Activated T-helper 1 cell treated with anti-CD3 and anti-CD28 coated beads, Interleukin-2, amount 50 U/mL, for 16 hours (primary cell): ENCODE results near the gene PSPC1.
"Not testable (repeated sequence)": the region's sequence is repeated elsewhere in the genome, so short reads cannot be mapped to it uniquely, and the experiment has no call there.

ENCODE experiments used
- DNase-seq, 2 donors: peaks; one replicate each; pipeline ENCODE4 v3.0.0-alpha.2; 2020; ENCODE audit warnings: low read depth in 1 of 2, low spot score in 1 of 2

Gene PSPC1

GRCh38 chr13:19782727-19783682 is at the start of gene PSPC1:
Gene PSPC1, minus strand, starts transcription at chr13:19782945. Its CDS starts 188 bp downstream, at chr13:19782757.
- DNase-seq = peak; percentile 93 to 95

GRCh38 chr13:19822673-19823072 is 39.9 kb upstream of the PSPC1 start:
- DNase-seq = no peak

- peak; percentile 4 to 9 for DNase-seq
Measured at GRCh38 chr13:19818223-19818842, 35.6 kb upstream of the PSPC1 start.

GRCh38 chr13:19817510-19818158 is 34.9 kb upstream of the PSPC1 start:
- no peak for DNase-seq

- DNase-seq = no peak
Measured at GRCh38 chr13:19817106-19817505, 34.4 kb upstream of the PSPC1 start.

- DNase-seq = not testable (repeated sequence)
Measured at GRCh38 chr13:19815842-19816241, 33.1 kb upstream of the PSPC1 start.

- no peak for DNase-seq
Measured at GRCh38 chr13:19810996-19811881, 28.5 kb upstream of the PSPC1 start.

- DNase-seq = no peak
Measured at GRCh38 chr13:19810151-19810550, 27.4 kb upstream of the PSPC1 start.

- no peak for DNase-seq
Measured at GRCh38 chr13:19805765-19806164, 23.0 kb upstream of the PSPC1 start.

GRCh38 chr13:19795956-19796355 is 13.2 kb upstream of the PSPC1 start:
- no peak for DNase-seq

- no peak for DNase-seq
Measured at GRCh38 chr13:19794631-19795030, 11.9 kb upstream of the PSPC1 start.

GRCh38 chr13:19791953-19792537 is 9.3 kb upstream of the PSPC1 start:
- no peak for DNase-seq

- peak; percentile 24 to 33 for DNase-seq
Measured at GRCh38 chr13:19782049-19782726, 557 bp downstream of the PSPC1 start.

GRCh38 chr13:19781526-19781925 is 1.2 kb downstream of the PSPC1 start:
- no peak for DNase-seq

GRCh38 chr13:19780753-19781418 is 1.9 kb downstream of the PSPC1 start:
- not testable (repeated sequence) for DNase-seq

- DNase-seq = no peak
Measured at GRCh38 chr13:19772306-19772705, 10.4 kb downstream of the PSPC1 start.

- DNase-seq = no peak
Measured at GRCh38 chr13:19769854-19770253, 12.9 kb downstream of the PSPC1 start.

GRCh38 chr13:19767966-19768365 is 14.8 kb downstream of the PSPC1 start:
- DNase-seq = no peak

- DNase-seq = no peak
Measured at GRCh38 chr13:19766591-19766990, 16.2 kb downstream of the PSPC1 start.
